K562 (cell line): Measurements from ENCODE around the gene DENND1A. TPM values are rescaled to one million over a fixed set of nuclear protein-coding genes. Genes with fewer than 3 reads are reported as not detected.

Source experiments
- ATAC-seq: fragments of 200-7000 bp; cut with Tn5 transposase; 3 replicates; pipeline ENCODE4 v1.9.1; 2020; ENCODE audit warnings: moderate library complexity
- BruUV-seq: library from RNA; stranded (reverse); fragments of 400-500 nt; replicated peaks from 2 replicates; lab custom pipeline; 2021; lab: Mats Ljungman, UMichigan
- CTCF ChIA-PET: fragments of 300-600 bp; formaldehyde crosslinking; extraction: SDS; loops from one replicate; lab custom pipeline; 2021; ENCODE audit warnings: low intra/inter-chr PET ratio; lab: Yijun Ruan, JAX
- POLR2A ChIA-PET: fragments of 300-600, 350-650 bp; sonication (Branson Sonifier 250); formaldehyde crosslinking; extraction: SDS; loops from one replicate; lab custom pipeline; 2021; ENCODE audit warnings: antibody characterized with exemption, inconsistent platforms; lab: Yijun Ruan, JAX
- DNase-seq, 4 experiments: peaks; one replicate each; pipeline versions ENCODE4 v3.0.0 to v3.0.0-alpha.2; 2011 to 2018; ENCODE audit warnings: low spot score in 3 of 4, mixed read lengths in 3 of 4; ENCODE audit errors: extremely low read depth in 1 of 4
- FAIRE-seq: peaks from 2 replicates; lab custom pipeline; 2011; peaks lifted over from hg19 to GRCh38; lab: Jason Lieb, UNC
- H2AFZ ChIP-seq: 2 replicates; pipeline ENCODE4 v1.6.0; 2011; ENCODE audit warnings: low read depth, low read length, control low read depth, inconsistent platforms
- H3K27ac ChIP-seq: fragments of 200-600 bp; 3 replicates; pipeline ENCODE4 v1.8.0; 2011; ENCODE audit warnings: low read depth, mild to moderate bottlenecking, control low read depth, inconsistent platforms, low read length, moderate library complexity, mixed read lengths; ENCODE audit errors: extremely low read depth
- H3K27me3 ChIP-seq, 2 experiments: fragments of 300-600 bp in 1 of 2; 2 replicates in 1 of 2; 3 replicates in 1 of 2; pipeline versions ENCODE4 v1.6.0 to v1.8.0; 2011; ENCODE audit warnings: inconsistent platforms in 2 of 2, low read length in 2 of 2, mild to moderate bottlenecking in 1 of 2, mixed read lengths in 1 of 2, moderate library complexity in 1 of 2; ENCODE audit not compliant: control insufficient read depth in 2 of 2, insufficient read depth in 2 of 2
- H3K36me3 ChIP-seq: fragments of 300-600 bp; 3 replicates; pipeline ENCODE4 v1.8.0; 2011; ENCODE audit warnings: mild to moderate bottlenecking, low read length, inconsistent platforms; ENCODE audit not compliant: control insufficient read depth, insufficient read depth
- H3K4me1 ChIP-seq, 2 experiments: fragments of 200-600 bp in 1 of 2; replicated peaks in 1 of 2; 2 replicates in 1 of 2; 3 replicates in 1 of 2; pipeline versions ENCODE4 v1.5.1 to v1.8.0; 2011; ENCODE audit warnings: inconsistent platforms in 2 of 2, low read length in 2 of 2, mild to moderate bottlenecking in 1 of 2, mixed read lengths in 1 of 2, moderate library complexity in 1 of 2; ENCODE audit not compliant: control insufficient read depth in 2 of 2, insufficient read depth in 2 of 2
- H3K4me2 ChIP-seq: 2 replicates; pipeline ENCODE4 v1.6.1; 2011; ENCODE audit warnings: low read length, control low read depth, inconsistent platforms, mixed read lengths; ENCODE audit not compliant: insufficient read depth
- H3K4me3 ChIP-seq: fragments of 200-600 bp; sonication (generic), shearing (Covaris generic); 2 replicates; pipeline ENCODE4 v1.5.1; 2016; ENCODE audit warnings: control low read depth, inconsistent platforms
- H3K79me2 ChIP-seq: fragments of 200-600 bp; 3 replicates; pipeline ENCODE4 v1.8.0; 2011; ENCODE audit warnings: low read length, inconsistent platforms; ENCODE audit not compliant: control insufficient read depth, insufficient read depth
- H3K9ac ChIP-seq, 2 experiments: 2 replicates each; pipeline versions ENCODE4 v1.6.0 to v1.6.1; 2011; ENCODE audit warnings: low read depth in 2 of 2, low read length in 2 of 2, control low read depth in 1 of 2, inconsistent platforms in 1 of 2, mild to moderate bottlenecking in 1 of 2, mixed read lengths in 1 of 2; ENCODE audit not compliant: insufficient read depth in 1 of 2
- H3K9me1 ChIP-seq: one replicate; pipeline ENCODE4 v1.6.0; 2011; ENCODE audit warnings: inconsistent platforms, mild to moderate bottlenecking, low read length, moderate library complexity; ENCODE audit not compliant: control insufficient read depth, insufficient read depth
- H3K9me3 ChIP-seq: replicated peaks from 2 replicates; pipeline ENCODE4 v1.5.1; 2011; ENCODE audit warnings: low read depth, low read length, inconsistent platforms; ENCODE audit not compliant: control insufficient read depth, insufficient read depth
- H4K20me1 ChIP-seq: replicated peaks from 2 replicates; pipeline ENCODE4 v1.6.1; 2011; ENCODE audit warnings: low read length, inconsistent platforms, mixed read lengths; ENCODE audit not compliant: control insufficient read depth, insufficient read depth
- ETV5 ChIP-seq: sonication (generic); formaldehyde crosslinking; IDR thresholded peaks from 2 replicates; pipeline ENCODE4 v1.4.0; 2020; ENCODE audit warnings: low read depth, mild to moderate bottlenecking, missing genetic modification reagents
- HDGF ChIP-seq: fragments of 450-650 bp; IDR thresholded peaks from 2 replicates; pipeline ENCODE4 v1.6.1; 2016
- RBM34 ChIP-seq: fragments of 200-400 bp; formaldehyde crosslinking; IDR thresholded peaks from 2 replicates; pipeline ENCODE4 v1.6.1; 2018; ENCODE audit warnings: low read length, borderline replicate concordance; ENCODE audit not compliant: insufficient read depth
- SETDB1 ChIP-seq: IDR thresholded peaks from one replicate; pipeline ENCODE4 v1.6.1; 2012; ENCODE audit warnings: low read length, control low read depth, inconsistent platforms
- STAT6 ChIP-seq: sonication (generic); formaldehyde crosslinking; IDR thresholded peaks from 2 replicates; pipeline ENCODE4 v1.8.1; 2023; ENCODE audit warnings: mild to moderate bottlenecking, missing genetic modification reagents
- ZNF444 ChIP-seq: fragments of 250-450 bp; sonication (Bioruptor Pico); IDR thresholded peaks from 2 replicates; pipeline ENCODE4 v1.4.0; 2020; ENCODE audit warnings: mild to moderate bottlenecking, moderate library complexity
- ZNF518B ChIP-seq: fragments of 250-450 bp; sonication (Bioruptor Pico); IDR thresholded peaks from 2 replicates; pipeline ENCODE4 v1.5.0; 2021; ENCODE audit warnings: mild to moderate bottlenecking, moderate library complexity
- ZNF551 ChIP-seq: fragments of 250-450 bp; sonication (Bioruptor Pico); IDR thresholded peaks from 2 replicates; pipeline ENCODE4 v1.5.0; 2021; ENCODE audit warnings: mild to moderate bottlenecking, moderate library complexity
- ZNF785 ChIP-seq: fragments of 250-450 bp; sonication (Bioruptor Pico); IDR thresholded peaks from 2 replicates; pipeline ENCODE4 v1.4.0; 2020; ENCODE audit warnings: mild to moderate bottlenecking
- WGBS: fragments of 100-300 bp; shearing (Covaris generic); methylation state at CpG from one replicate; pipeline ENCODE4 v1.1.6; 2016; ENCODE audit warnings: low coverage, mixed read lengths; ENCODE audit not compliant: insufficient coverage; ENCODE audit errors: missing lambda C conversion rate; 5-methylcytosine and 5-hydroxymethylcytosine counted together
- in situ Hi-C: fragments of 300-500 bp; cut with MboI; formaldehyde crosslinking; loops from 4 replicates; pipeline ENCODE4 v1.15.0; 2018; ENCODE audit warnings: inconsistent platforms, mixed read lengths
- intact Hi-C: fragments of 100-400 bp; cut with micrococcal nuclease; formaldehyde crosslinking; loops from 2 replicates; pipeline ENCODE4 v1.14.2; 2022
- polyA plus RNA-seq, 8 experiments: library from polyadenylated mRNA; depleted of rRNA in 4 of 8; stranded (reverse) in 5 of 8; unstranded in 3 of 8; fragments of >200 nt; fragmentation: Nextera tagmentation in 2 of 8; fragmentation: Illumina TruSeq in 1 of 8; extraction: Ambion mirVana in 2 of 8; extraction: Trizol in 1 of 8; gene quantifications; 2 replicates each; pipeline versions ENCODE4 v1.2.1 to v1.2.3, GENCODE V29; 2011 to 2014; ENCODE audit warnings: inconsistent platforms in 1 of 8, missing spikeins in 1 of 8
- total RNA-seq, 7 experiments: library from RNA; depleted of rRNA in 6 of 7; stranded (reverse); fragments of >200 nt in 6 of 7; fragmentation: Illumina TruSeq in 2 of 7; extraction: Trizol in 2 of 7; gene quantifications; 2 replicates each; pipeline versions ENCODE4 v1.2.1 to v1.2.3, GENCODE V29; 2011 to 2021; ENCODE audit warnings: low replicate concordance in 1 of 7

DENND1A gene
- total and polyA plus RNA-seq, 9 of the 15 experiments (the other 6 are each of a cell fraction or from before 2014, with no cell fraction given) = 7.6 to 29.5 (median 15.7) TPM

GRCh38 chr9:123757547-123757946, 172.4 kb downstream of the DENND1A start:
- Histone ChIP-seq H3K4me3 (no peak overlapping the region), H3K9ac (no peak overlapping the region), H3K27ac (no peak overlapping the region), H3K27me3 (no peaks in the 10 kb centered on the region), H3K9me3 (no peaks in the 10 kb centered on the region), H3K79me2 (no peaks in the 10 kb centered on the region), H3K9me1 (no peaks in the 10 kb centered on the region), H3K36me3 (peaks cover 7% of the 10 kb centered on the region; the same call in 1 of the 3 replicates), H4K20me1 (no peaks in the 10 kb centered on the region; the same call in 1 of the 2 replicates), H2AFZ (no peak overlapping the region), H3K4me1 (no peaks in the 10 kb centered on the region), H3K4me2 (no peak overlapping the region)
- ChIA-PET CTCF (no interaction called here), POLR2A (no interaction called here)
- ATAC-seq (no peak), DNase-seq (no peak), FAIRE-seq (no peak)
- TF ChIP-seq SETDB1 = no peak
- TF ChIP-seq ZNF551 (CRISPR knock-in tag) = no peak
- TF ChIP-seq RBM34 = no peak
- TF ChIP-seq ZNF444 (CRISPR knock-in tag) = no peak
- intact Hi-C loops = no loop called here
- no TSS peak for BruUV-seq
- 69% methylated on average over 6 of the region's 6 CpGs for WGBS
- in situ Hi-C loops = no loop called here

- Histone ChIP-seq H3K4me1 (no peaks in the 10 kb centered on the region), H3K4me3 (no peak overlapping the region), H3K27ac (no peak overlapping the region), H3K79me2 (no peaks in the 10 kb centered on the region), H3K4me2 (no peak overlapping the region), H3K36me3 (peaks cover 7% of the 10 kb centered on the region; the same call in 1 of the 3 replicates), H4K20me1 (no peaks in the 10 kb centered on the region; the same call in 1 of the 2 replicates), H3K9ac (no peak overlapping the region), H3K27me3 (no peaks in the 10 kb centered on the region), H3K9me3 (no peaks in the 10 kb centered on the region), H3K9me1 (no peaks in the 10 kb centered on the region), H2AFZ (no peak overlapping the region)
- WGBS = 44% methylated on average over 3 of the region's 4 CpGs
- POLR2A ChIA-PET = interaction anchor here (0.6 kb wide), 1 partner anchor 21 kb away, joined by 3 read pairs; no protein-coding TSS in a partner anchor
- in situ Hi-C loops (no loop called here), intact Hi-C loops (no loop called here)
- ATAC-seq = no peak
- no TSS peak for BruUV-seq
- CTCF ChIA-PET = no interaction called here
- no peak for DNase-seq
- FAIRE-seq = no peak
- TF ChIP-seq STAT6 (CRISPR knock-in tag) (no peak), ZNF518B (no peak), ZNF785 (CRISPR knock-in tag) (no peak), HDGF (no peak), ETV5 (CRISPR knock-in tag) (no peak)
Observed at GRCh38 chr9:123756484-123757106, 173.3 kb downstream of the DENND1A start.
